Activated T-cell treated with anti-CD3 and anti-CD28 coated beads for 24 hours (primary cell): ENCODE data around the gene TBC1D22A.
"Not testable (repeated sequence)": the region's sequence is repeated elsewhere in the genome, so short reads cannot be mapped to it uniquely, and the experiment has no call there.

ENCODE experiments used
- DNase-seq: peaks from one replicate; pipeline ENCODE4 v3.0.0-alpha.2; 2020; ENCODE audit warnings: low read depth

Gene TBC1D22A

GRCh38 chr22:47157486-47158270 is 395.2 kb downstream of the TBC1D22A start:
- no peak for DNase-seq

GRCh38 chr22:47158457-47158856 is 396.0 kb downstream of the TBC1D22A start:
- no peak for DNase-seq

- no peak for DNase-seq
These were observed 397.1 kb downstream of the TBC1D22A start for GRCh38 chr22:47159592-47159991.

- DNase-seq, result no peak
These were observed 397.7 kb downstream of the TBC1D22A start for GRCh38 chr22:47160141-47160541.

- DNase-seq, result no peak
These were observed 398.5 kb downstream of the TBC1D22A start for GRCh38 chr22:47160781-47161520.

GRCh38 chr22:47161631-47162030 is 399.2 kb downstream of the TBC1D22A start:
- DNase-seq, result no peak

- DNase-seq, result no peak
These were observed 400.4 kb downstream of the TBC1D22A start for GRCh38 chr22:47162865-47163264.

GRCh38 chr22:47163481-47163855 is 401.0 kb downstream of the TBC1D22A start:
- DNase-seq, result no peak

GRCh38 chr22:47163856-47164513 is 401.5 kb downstream of the TBC1D22A start:
- no peak for DNase-seq

GRCh38 chr22:47164514-47165337 is 402.3 kb downstream of the TBC1D22A start:
- no peak for DNase-seq

GRCh38 chr22:47165338-47166032 is 403.0 kb downstream of the TBC1D22A start:
- no peak for DNase-seq

- DNase-seq, result no peak
These were observed 403.6 kb downstream of the TBC1D22A start for GRCh38 chr22:47166033-47166404.

GRCh38 chr22:47166446-47167016 is 404.1 kb downstream of the TBC1D22A start:
- DNase-seq, result no peak

GRCh38 chr22:47167056-47167455 is 404.6 kb downstream of the TBC1D22A start:
- no peak for DNase-seq

- not testable (repeated sequence) for DNase-seq
These were observed 405.5 kb downstream of the TBC1D22A start for GRCh38 chr22:47167921-47168320.

GRCh38 chr22:47168441-47168840 is 406.0 kb downstream of the TBC1D22A start:
- no peak for DNase-seq

GRCh38 chr22:47168900-47169800 is 406.7 kb downstream of the TBC1D22A start:
- DNase-seq, result no peak

- DNase-seq, result no peak
These were observed 407.3 kb downstream of the TBC1D22A start for GRCh38 chr22:47169801-47170140.

GRCh38 chr22:47170511-47171440 is 408.3 kb downstream of the TBC1D22A start:
- DNase-seq, result not testable (repeated sequence)
